ENCODE data around the gene LILRA5. TPM values are rescaled to one million over a fixed set of nuclear protein-coding genes. Genes with fewer than 3 reads are reported as not detected.
"Not testable (repeated sequence)": the region's sequence is repeated elsewhere in the genome, so short reads cannot be mapped to it uniquely, and the experiment has no call there.

Gene LILRA5
- total RNA-seq, 1 experiment from 2014 or later = not detected

DNA sequence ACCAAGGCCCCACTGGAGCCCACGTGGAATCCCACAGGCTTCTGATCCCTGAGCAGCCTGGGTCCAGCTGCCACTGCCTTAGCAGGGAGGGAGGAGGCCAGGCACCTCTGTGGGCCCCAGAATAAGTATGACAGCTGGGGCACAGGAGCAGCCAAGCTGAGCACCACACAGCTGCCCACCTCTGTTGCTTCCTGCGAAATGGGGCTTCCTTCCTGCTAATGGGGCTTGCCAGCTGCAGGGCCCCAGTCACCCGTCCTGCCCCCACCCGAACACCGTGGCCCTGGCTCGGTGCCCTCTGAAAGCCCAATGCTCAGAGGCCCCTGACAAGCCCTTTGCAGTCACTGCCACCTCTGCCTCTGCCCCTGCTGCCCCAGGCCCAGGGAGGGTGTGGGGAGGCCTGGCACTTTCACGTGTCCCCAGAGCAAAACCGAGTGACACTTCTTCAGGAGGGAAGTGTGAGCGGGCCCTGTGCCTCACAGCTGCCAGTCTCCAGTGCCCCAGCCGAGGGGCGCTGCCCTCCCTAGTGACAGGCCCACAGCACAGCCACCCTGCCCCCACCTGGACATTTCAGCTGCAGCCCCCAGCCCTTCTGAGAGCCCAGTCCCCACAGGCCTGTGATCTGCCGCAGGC is 27.4 kb downstream of the LILRA5 start:
- DNase-seq (ENCODE audit: low read depth, low spot score); in situ Hi-C loops (cut with HindIII; ENCODE audit: low pct_unique_long_range_greater_than_20kb, low sequenced_read_pairs): not testable (repeated sequence)

DNA sequence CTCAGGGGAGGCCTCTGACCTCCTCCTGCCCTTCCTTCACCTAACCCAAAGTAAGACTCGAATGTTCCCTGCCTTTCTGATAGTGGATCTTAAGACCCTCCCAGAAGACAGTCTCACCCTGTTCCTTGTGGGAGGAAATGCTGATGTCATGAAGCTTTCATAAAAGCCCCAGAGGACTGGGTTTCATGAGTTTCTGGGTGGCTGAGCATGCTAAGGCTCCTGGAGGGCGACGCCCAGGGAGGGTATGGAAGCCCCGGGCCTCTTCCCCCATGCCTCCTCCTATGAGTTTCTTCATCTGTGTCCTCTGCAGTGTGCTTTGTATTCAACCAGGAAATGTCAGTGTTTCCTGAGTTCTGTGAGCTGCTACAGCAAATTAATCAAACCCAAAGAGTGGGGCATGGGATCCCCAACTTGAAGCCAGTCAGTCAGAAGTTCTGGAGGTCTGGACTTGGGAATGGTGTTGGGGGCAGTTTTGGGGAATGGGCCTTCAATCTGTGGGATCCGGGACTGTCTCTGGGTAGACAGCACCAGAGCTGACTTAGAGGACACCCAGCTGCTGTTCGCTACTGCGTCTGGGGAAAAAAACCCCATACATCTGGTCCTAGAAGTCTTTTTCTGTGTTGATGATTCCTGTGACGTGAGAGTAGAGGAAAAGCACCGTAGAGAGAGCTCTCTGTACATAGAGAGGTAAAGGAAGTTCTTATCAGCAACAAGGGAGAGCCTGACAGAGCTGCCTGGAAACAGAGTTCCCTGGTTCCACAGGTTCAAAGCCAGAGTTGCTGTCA is 30.1 kb downstream of the LILRA5 start:
- in situ Hi-C loops (cut with HindIII; ENCODE audit: low pct_unique_long_range_greater_than_20kb, low sequenced_read_pairs) = no loop called here
- no peak for DNase-seq (ENCODE audit: low read depth, low spot score)

- DNase-seq (ENCODE audit: low read depth, low spot score); in situ Hi-C loops (cut with HindIII; ENCODE audit: low pct_unique_long_range_greater_than_20kb, low sequenced_read_pairs): not testable (repeated sequence)
Measured at GRCh38 chr19:54281729-54282075, 31.3 kb downstream of the LILRA5 start.

- in situ Hi-C loops (cut with HindIII; ENCODE audit: low pct_unique_long_range_greater_than_20kb, low sequenced_read_pairs) = no loop called here
- no peak for DNase-seq (ENCODE audit: low read depth, low spot score)
Measured at GRCh38 chr19:54281007-54281728, 31.8 kb downstream of the LILRA5 start, which contains the start of gene LILRB2. Gene LILRB2 (minus strand): TSS chr19:54281110. CDS start chr19:54280496, 614 bp downstream.

DNA sequence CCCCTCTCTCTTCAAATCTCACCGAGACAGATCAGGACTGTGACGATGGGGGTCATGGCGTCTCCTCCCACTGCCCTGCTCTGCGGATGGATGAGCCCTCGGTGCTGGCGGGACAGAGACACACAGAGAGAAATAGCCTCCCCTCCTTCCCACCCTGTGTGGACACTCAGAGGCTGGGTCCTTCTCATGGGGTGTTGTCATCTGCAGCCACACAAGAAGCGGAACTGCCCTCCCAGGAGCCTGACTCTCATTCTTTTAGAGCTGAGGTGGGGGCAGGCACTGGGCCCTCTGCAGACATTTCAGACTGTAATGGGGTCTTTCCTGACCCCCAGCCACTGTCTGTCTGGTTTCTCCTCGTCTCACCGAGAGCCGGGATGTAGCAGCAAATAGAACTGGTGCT is 32.5 kb downstream of the LILRA5 start:
- DNase-seq (ENCODE audit: low read depth, low spot score); in situ Hi-C loops (cut with HindIII; ENCODE audit: low pct_unique_long_range_greater_than_20kb, low sequenced_read_pairs): not testable (repeated sequence)

- DNase-seq (ENCODE audit: low read depth, low spot score); in situ Hi-C loops (cut with HindIII; ENCODE audit: low pct_unique_long_range_greater_than_20kb, low sequenced_read_pairs): not testable (repeated sequence)
Measured at GRCh38 chr19:54280025-54280424, 32.9 kb downstream of the LILRA5 start.

DNA sequence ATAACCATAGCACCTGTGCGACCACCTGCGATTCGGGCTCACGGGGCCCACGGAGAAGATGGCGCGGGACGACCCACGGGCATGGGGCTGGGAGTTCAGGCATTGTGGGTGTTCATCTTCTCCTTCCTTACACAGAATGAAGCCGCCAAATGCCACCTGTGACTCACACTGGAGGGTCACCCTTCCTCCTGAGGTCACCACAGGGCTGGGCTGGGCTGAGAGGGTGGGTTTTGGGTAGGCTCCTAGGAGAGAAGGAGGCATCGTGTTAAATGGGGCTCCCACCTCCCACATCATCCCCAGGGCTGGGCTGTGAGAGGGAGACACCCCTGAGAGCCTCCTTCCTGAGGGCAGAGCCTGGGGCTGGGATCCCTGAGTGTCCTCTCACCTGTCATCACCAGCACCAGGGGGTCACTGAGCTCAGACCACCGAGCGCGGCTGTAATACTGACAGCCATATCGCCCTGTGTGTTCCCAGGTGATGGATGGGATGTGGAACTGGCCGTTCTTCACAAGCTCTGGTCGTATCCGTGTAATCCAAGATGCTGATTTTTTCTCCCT is 33.5 kb downstream of the LILRA5 start:
- in situ Hi-C loops (cut with HindIII; ENCODE audit: low pct_unique_long_range_greater_than_20kb, low sequenced_read_pairs) = no loop called here
- no peak for DNase-seq (ENCODE audit: low read depth, low spot score)

DNA sequence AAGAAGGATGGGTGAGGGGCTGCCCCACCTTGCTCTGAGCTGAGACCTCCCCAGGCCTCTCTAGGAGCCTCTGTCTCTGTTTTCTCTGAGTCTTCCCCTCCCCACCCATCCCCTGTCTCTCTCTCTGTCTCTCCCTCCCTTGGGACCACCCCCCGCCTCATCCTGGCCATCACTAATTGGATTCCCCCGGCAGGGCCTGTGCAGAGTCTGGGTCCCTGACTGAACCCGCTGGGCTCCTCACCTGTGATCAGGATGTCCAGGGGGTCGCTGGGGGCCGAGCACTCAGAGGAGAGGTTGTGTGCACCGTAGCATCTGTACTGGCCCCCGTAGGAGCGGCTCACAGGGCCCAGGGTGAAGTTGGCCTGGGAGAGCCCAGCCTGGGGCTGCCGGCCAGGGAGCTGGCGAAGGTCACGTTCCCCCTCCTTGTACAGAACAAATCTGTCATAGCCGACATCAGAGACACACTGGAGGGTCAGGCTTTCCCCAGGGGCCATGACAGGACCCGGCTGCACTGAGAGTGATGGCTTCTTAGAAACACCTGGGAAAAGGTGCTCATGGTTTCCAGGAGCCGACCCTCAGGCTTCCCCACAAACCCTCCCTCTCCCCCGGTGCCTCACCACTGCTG is 34.3 kb downstream of the LILRA5 start:
- DNase-seq (ENCODE audit: low read depth, low spot score); in situ Hi-C loops (cut with HindIII; ENCODE audit: low pct_unique_long_range_greater_than_20kb, low sequenced_read_pairs): not testable (repeated sequence)

- in situ Hi-C loops (cut with HindIII; ENCODE audit: low pct_unique_long_range_greater_than_20kb, low sequenced_read_pairs); DNase-seq (ENCODE audit: low read depth, low spot score): not testable (repeated sequence)
Measured at GRCh38 chr19:54278056-54278455, 34.9 kb downstream of the LILRA5 start.

DNA sequence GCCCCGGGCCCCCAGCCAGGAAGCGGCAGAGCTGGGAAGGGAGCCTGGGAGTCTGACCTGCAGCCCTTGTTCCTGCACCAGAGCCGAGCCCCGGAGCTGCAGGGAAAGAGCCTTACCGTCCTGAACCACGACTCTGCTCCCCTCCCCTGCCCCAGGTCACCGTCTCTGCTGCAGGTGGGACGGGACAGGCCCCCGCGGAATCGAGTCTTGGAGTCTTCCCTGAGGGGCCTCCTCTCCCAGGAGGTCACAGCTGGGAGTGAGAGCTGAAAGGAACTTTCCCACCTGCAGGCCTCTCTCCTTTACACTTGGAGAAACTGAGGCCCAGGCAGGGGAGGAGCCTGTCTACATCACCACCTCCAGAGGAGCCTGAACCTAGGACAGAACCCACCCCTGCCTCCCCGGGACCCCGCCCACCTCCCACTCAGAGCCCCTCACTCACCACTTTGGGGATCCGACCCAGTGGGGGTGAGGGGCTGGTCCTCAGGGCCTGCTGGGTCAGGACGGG is 35.8 kb downstream of the LILRA5 start:
- in situ Hi-C loops (cut with HindIII; ENCODE audit: low pct_unique_long_range_greater_than_20kb, low sequenced_read_pairs); DNase-seq (ENCODE audit: low read depth, low spot score): not testable (repeated sequence)

GRCh38 chr19:54275951-54276350 is 37.0 kb downstream of the LILRA5 start:
- DNase-seq (ENCODE audit: low read depth, low spot score) = no peak
- in situ Hi-C loops (cut with HindIII; ENCODE audit: low pct_unique_long_range_greater_than_20kb, low sequenced_read_pairs) = no loop called here

DNA sequence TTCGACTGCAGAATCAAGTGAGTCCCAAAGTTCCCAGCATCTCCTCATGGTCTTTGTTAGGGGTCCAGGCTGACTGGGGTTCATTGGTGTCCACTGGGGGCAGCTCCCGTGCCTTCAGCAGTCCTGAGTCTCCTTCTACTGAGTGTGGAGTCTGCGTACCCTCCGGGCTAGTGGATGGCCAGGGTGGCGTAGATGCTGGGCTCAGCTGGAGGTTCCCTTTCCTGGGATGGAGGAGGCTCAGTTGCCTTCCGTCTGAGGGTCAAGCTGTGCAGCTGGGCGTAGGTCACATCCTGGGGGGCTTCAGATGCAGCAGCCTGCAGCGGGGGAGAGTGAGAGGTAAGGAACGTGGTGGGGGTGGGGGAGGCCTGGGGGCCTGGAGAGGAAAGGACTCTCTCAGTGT is 38.5 kb downstream of the LILRA5 start:
- in situ Hi-C loops (cut with HindIII; ENCODE audit: low pct_unique_long_range_greater_than_20kb, low sequenced_read_pairs); DNase-seq (ENCODE audit: low read depth, low spot score): not testable (repeated sequence)

GRCh38 chr19:54273821-54274220 is 39.1 kb downstream of the LILRA5 start:
- in situ Hi-C loops (cut with HindIII; ENCODE audit: low pct_unique_long_range_greater_than_20kb, low sequenced_read_pairs) = no loop called here
- no peak for DNase-seq (ENCODE audit: low read depth, low spot score)

- DNase-seq (ENCODE audit: low read depth, low spot score); in situ Hi-C loops (cut with HindIII; ENCODE audit: low pct_unique_long_range_greater_than_20kb, low sequenced_read_pairs): not testable (repeated sequence)
Measured at GRCh38 chr19:54272181-54272580, 40.8 kb downstream of the LILRA5 start.

DNA sequence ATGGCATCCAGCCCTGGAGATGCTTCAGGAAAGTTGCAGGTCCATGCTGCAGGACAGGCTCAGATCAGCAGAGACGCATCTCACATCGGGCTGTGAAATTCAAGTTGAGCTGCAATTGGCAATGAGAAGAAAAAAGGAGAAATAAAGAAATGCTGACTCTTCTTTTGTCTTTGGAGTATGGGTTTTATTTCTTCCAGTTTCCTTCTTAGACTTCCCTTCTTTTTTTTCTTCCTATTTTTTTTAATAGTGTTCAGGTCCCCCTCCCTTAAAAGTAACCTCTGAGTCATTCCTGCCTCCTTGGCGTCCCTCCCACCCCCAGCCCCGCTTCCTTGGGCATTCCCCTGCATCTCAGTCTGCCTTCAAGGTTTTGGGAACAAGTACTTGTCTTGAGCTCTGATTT is 41.4 kb downstream of the LILRA5 start:
- in situ Hi-C loops (cut with HindIII; ENCODE audit: low pct_unique_long_range_greater_than_20kb, low sequenced_read_pairs); DNase-seq (ENCODE audit: low read depth, low spot score): not testable (repeated sequence)

DNA sequence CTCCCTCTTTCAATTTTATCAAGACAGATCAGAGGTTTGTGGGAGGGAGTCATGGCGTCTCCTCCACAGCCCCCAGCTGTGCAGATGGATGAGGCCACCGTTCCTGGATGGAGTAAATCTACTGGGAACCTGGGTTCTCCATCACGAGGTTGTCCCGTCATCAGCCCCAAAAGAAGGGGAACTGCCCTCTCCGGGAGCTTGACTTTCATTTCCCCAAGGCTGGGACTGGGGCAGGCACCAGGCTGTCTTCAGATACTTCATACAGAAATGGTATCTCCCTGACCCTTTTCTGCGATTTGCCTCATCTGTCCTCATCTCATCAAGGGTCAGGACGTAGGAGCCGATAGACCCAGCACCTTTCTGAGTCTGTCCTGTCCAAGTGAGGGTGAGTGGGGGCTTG is 41.9 kb downstream of the LILRA5 start:
- in situ Hi-C loops (cut with HindIII; ENCODE audit: low pct_unique_long_range_greater_than_20kb, low sequenced_read_pairs) = no loop called here
- no peak for DNase-seq (ENCODE audit: low read depth, low spot score)

DNA sequence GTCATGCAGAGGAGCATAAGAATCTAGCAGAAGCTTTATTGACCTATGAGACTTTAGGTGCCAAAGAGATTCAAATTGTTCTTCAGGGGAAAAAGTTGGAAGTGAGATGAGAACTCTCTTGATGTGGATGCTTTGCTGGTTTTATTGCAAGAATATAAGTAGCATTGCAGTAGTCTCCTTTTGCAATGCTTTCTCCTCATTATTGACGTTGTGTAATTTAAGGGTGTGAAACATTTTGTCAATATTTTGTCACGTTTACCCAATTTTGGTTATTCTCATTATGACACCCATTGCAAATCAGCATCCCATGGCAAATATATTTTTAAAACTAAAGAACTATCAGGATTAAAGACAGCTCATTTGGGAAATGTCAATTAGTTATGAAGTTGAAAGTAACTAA is 44.0 kb downstream of the LILRA5 start:
- in situ Hi-C loops (cut with HindIII; ENCODE audit: low pct_unique_long_range_greater_than_20kb, low sequenced_read_pairs) = no loop called here
- DNase-seq (ENCODE audit: low read depth, low spot score) = no peak
